Hepatic stellate cell (primary cell): Measurements from ENCODE around the gene MAL.
"Not testable (repeated sequence)": the region's sequence is repeated elsewhere in the genome, so short reads cannot be mapped to it uniquely, and the experiment has no call there.

ENCODE experiments used
- DNase-seq: peaks from one replicate; pipeline ENCODE4 v3.0.0; 2011; ENCODE audit warnings: low spot score

The MAL gene

DNA sequence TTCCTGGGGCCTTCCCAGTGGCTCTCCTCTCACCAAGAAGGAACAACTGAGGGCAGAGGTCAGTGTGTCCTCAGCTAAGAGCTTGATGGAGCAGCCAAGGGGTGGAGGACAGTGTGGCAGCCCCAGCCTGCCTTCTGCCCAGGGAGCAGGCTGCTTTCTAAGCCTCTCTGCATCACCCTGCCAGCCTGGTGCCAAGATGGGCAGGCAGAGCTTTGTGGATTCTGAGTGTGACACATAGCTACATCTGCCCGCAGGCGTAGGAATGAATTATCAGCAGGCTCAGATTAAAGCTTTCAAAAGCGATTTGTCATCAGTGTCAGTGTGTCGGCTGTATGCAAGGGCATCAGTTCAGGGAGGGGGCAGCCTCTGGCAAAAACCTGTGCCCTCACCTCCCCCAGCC, 8.7 kb downstream of the MAL start:
- no peak for DNase-seq

DNA sequence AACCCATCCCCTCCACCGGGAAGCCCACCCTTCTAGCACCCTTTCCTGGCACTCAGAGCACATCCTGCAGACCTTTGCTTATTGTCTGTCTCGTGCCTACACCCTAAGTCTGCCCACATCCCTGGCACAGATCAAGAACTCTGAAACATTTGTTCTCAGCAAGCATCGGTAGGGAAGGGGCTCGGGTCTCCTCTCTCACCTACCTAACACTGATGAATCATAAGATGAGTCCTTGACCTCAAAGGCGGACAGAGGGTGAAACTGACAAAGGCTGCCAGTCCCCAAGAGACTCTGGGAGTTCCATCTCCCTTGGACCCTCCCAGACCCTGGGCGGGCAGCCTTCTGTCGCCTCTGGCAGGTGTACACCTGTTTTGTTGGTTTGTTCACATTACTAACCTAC, 9.3 kb downstream of the MAL start:
- no peak for DNase-seq

DNA sequence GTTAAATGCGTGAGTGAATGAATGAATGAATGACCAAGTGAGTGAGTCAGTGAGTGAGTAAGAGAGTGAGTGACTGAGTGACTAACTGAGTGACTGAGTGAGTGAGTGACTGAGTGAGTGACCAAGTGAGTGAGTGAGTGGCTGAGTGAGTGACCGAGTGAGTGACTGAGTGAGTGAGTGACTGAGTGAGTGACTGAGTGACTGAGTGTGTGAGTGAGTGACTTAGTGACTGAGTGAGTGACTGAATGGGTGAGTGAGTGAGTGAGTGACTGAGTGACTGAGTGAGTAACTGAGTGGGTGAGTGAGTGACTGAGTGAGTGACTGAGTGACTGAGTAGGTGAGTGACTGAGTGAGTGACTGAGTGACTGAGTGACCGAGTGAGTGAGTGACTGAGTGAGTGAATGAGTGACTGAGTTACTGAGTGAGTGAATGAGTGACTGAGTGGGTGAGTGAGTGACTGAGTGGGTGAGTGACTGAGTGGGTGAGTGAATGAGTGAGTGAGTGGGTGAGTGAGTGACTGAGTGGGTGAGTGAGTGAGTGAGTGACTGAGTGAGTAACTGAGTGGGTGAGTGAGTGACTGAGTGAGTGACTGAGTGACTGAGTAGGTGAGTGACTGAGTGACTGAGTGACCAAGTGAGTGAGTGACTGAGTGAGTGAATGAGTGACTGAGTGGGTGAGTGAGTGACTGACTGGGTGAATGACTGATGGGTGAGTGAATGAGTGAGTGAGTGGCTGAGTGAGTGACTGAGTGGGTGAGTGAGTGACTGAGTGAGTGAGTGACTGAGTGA, 11.3 kb downstream of the MAL start:
- no peak for DNase-seq

DNA sequence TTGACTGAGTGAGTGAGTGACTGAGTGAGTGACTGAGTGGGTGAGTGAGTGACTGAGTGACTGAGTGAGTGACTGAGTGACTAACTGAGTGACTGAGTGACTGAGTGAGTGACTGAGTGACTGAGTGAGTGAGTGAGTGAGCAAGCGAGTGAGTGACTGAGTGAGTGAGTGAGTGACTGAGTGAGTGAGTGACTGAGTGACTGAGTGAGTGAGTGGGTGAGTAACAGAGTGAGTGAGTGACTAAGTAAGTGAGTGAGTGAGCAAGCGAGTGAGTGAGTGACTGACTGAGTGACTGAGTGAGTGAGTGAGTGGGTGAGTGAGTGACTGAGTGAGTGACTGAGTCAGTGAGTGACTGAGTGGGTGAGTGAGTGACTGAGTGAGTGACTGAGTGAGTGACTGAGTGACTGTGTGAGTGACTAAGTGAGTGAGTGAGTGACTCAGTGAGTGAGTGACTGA, 11.9 kb downstream of the MAL start:
- no peak for DNase-seq

DNA sequence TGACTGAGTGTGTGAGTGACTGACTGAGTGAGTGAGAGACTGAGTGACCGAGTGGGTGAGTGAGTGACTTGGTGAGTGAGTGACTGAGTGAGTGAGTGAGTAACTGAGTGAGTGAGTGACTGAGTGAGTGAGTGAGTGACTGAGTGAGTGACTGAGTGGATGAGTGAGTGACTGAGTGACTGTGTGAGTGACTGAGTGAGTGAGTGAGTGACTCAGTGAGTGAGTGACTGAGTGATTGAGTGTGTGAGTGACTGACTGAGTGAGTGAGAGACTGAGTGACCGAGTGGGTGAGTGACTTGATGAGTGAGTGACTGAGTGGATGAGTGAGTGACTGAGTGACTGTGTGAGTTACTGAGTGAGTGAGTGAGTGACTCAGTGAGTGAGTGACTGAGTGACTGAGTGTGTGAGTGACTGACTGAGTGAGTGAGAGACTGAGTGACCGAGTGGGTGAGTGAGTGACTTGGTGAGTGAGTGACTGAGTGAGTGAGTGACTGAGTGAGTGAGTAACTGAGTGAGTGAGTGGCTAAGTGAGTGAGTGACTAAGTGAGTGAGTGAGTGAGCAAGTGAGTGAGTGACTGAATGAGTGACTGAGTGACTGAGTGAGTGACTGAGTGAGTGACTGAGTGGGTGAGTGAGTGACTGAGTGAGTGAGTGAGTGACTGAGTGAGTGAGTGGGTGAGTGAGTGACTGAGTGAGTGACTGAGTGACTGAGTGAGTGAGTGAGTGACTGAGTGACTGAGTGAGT, 12.5 kb downstream of the MAL start:
- not testable (repeated sequence) for DNase-seq

DNA sequence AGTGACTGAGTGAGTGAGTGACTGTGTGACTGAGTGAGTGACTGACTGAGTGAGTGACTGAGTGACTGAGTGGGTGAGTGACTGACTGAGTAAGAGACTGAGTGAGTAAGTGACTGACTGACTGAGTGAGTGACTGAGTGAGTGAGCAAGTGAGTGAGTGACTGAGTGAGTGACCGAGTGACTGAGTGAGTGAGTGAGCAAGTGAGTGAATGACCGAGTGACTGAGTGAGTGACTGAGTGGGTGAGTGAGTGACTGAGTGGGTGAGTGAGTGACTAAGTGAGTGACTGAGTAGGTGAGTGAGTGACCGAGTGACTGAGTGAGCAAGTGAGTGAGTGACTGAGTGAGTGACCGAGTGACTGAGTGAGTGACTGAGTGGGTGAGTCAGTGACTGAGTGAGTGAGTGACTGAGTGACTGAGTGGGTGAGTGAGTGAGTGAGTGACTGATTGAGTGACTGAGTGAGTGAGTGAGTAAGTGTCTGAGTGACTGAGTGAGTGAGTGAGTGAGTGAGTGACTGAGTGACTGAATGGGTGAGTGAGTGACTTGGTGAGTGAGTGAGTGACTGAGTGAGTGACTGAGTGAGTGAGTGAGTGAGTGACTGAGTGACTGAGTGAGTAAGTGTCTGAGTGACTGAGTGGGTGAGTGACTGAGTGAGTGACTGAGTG, 13.3 kb downstream of the MAL start:
- no peak for DNase-seq

DNA sequence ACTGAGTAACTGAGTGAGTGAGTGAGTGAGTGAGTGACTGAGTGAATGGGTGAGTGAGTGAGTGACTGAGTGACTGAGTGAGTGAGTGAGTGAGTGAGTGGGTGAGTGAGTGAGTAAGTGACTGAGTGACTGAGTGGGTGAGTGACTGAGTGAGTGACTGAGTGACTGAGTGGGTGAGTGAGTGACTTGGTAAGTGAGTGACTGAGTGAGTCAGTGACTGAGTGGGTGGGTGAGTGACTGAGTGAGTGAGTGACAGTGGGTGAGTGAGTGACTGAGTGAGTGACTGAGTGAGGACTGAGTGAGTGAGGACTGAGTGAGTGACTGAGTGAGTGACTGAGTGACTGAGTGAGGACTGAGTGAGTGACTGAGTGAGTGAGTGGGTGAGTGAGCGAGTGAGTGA, 13.9 kb downstream of the MAL start:
- no peak for DNase-seq

DNA sequence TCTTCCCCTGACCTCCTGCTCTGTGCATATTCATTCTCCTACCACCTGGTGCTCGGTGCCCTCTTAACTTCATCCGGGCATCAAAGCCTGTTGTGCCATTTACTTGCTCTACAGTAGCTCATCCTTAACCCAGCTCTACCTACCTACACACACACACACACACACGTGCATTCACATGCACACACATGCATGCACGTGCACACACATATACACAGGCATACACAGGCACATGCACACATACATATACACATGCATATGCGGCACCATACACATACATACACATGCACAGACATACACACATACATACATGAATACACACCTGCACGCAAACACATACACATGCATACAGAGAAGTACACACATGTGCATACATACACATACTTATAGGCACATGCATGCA, 14.5 kb downstream of the MAL start:
- DNase-seq = no peak

DNA sequence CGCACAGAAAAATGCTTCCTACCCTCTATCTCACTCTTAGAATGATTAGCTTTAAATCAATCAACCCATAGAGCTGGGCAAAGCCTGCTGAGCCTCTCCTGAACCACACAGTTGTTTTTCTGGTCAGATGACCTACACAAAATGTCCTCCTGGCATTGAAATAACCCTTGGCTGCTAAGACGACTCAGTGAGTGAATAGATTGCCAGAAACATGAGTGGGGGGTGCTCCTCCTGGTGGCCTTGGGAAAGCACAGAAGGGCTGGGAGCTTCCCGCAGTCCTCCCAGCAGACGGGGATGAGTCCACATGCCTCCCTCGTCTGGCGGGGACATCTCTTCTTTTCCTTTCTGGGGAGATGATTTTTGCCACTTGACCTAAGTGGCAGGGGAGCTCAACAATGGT, 14.9 kb downstream of the MAL start:
- no peak for DNase-seq

DNA sequence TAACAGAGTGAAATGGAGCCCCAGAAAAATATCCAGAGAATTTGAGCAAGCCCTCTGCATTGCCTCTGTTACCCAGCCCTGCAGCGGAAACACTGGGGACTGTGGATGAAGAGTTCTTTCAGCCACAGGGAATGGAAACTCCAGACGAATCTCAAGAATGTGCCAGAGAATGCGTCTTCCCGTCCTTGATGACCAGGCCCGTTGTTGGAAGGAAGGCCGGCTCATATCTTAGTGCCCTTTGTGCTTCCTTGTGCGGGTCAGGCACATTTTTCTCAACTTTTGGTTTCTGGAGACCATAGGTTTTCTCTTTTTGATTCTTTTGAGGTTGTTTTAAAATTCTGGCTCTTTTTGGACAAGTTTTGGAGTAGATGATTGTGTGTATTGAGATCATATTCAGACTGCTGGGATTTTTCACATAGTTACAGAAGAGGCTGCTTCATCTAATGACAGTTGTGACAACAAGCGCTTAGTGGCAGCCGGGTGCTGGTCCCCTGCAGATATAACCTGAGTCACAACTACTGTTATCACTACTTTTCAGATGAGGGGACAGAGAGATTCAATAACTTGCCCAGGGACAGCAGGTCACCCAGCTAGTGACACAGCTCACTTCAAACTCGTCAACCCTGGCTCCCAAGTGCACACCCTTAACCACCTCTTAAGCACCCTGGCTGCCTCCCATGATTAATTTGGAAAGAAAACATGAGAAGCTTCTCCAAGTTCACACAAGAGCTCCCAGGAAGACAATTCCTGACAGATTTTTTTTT, 15.7 kb downstream of the MAL start:
- DNase-seq = no peak

DNA sequence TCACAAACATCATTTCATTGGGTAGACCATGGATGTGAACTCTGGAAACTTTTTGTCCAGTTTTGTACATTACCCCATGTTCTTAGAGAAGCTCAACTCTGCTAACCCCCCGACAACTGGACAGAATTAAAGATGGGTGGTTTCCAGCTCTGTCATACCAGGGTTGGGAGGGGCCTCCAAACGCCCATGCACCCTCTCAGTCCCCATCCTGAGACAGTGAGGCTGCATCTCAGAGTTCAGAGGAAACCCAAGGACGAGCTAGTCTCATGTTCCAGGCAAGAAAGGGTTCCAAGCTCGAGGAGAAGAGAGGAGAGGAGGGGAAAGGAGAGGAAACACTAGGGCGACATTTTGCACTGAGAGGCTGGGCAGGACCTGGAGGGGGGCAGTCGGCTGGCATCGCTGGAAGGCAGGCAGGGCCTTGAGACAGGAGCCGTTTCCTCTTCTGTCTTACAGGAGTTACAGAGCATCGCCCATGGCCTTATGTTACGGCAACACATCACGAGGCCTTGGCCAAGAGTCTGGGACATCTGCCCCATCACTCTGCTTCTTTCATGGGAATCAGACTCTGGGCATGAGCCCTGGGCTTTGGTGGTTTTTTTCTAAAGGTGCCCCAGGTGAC, 16.4 kb downstream of the MAL start:
- no peak for DNase-seq

DNA sequence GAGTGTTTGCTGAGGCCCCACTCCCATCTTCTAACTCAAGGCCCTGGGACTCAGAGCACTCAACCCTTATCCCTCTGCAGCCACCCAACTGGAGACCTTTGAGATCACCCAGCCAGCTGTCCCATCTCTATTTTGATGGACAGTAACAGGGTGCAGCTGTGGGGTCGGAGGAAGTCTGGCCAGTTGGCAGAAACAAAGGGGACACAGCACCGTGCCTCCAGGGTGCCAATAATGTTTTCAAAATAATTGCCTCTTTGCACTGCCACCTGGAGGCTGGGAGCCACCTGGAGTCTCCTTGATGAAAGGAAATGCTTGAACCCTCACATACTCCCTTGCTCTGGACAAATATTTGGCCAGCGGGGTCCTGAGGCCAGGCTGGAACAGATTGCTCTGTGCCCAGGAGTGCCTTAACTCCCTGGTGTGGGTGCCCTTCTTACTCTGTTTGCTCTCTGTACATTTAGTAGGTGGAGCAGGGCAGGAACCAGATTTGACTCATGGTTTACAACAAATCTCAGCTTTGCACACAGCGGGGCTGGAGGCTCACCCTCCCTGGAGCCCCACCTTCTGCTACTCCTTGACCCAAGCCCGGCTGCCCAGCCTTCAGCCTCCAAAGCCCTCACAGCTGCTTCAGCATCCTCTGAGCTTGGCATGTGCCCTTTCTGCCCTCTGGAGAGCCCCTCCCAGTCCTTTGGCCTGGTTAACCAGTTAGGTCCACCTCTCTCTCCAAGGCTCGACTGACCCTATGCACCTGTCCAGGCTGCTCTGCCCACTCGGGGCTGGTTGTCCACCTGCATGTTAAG, 17.2 kb downstream of the MAL start:
- DNase-seq = no peak

DNA sequence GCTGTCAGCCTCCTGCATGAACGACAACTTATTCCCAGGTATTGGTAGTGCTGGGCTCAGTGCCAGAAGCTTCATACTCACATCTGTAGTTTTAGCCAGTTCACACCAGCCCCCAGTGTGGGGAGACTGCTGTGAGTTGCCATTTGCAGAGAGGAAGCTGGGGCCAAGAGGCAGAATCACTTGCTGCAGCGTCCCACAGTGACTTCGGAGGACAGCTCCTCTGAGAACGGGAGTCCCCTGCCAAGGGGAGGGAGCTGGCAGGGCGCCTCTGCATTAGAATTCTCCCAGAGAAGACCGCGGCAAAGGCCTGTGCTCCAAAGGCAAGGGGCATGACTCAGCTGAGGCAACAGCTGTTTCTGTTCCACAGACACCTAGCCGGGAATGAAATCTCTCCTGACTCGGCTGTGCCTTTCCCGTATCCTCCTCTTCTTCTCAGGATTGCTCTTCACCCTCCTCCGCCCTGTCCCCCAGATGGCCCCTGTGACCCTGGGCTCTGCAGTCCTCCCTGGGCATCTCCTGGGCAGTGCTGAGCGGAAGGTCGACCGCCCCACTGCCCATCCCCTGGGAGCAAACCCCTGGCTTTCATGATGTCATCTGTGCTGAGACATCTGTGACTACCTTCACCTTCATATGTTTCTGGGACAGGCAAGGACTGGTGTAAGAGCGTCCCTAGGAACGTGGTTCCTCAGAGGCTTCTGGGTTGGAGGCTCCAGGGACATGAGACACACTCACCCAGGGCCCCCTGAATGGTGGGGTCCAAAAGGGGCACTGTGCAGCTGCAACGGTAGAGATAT, 18.0 kb downstream of the MAL start:
- peak; percentile 69 for DNase-seq

DNA sequence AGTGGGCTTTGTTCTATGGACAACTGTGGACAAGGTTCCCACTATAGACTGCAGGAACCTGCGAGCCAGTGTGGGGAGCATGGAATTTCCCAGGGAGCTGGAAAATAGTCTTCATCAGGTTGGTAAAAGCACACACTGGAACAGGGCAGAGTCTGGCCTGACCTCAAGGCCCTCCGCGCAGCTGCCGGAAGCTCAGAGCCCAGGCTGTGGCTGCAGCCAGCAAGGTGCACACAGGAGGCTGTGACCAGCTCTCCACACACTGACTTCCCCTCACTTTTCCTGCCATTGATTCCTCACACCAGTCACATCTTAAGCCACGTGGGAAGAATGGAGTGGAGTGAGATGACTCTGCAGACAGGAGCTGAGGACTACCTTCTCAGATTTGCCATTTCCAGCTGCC, 19.1 kb downstream of the MAL start:
- no peak for DNase-seq

DNA sequence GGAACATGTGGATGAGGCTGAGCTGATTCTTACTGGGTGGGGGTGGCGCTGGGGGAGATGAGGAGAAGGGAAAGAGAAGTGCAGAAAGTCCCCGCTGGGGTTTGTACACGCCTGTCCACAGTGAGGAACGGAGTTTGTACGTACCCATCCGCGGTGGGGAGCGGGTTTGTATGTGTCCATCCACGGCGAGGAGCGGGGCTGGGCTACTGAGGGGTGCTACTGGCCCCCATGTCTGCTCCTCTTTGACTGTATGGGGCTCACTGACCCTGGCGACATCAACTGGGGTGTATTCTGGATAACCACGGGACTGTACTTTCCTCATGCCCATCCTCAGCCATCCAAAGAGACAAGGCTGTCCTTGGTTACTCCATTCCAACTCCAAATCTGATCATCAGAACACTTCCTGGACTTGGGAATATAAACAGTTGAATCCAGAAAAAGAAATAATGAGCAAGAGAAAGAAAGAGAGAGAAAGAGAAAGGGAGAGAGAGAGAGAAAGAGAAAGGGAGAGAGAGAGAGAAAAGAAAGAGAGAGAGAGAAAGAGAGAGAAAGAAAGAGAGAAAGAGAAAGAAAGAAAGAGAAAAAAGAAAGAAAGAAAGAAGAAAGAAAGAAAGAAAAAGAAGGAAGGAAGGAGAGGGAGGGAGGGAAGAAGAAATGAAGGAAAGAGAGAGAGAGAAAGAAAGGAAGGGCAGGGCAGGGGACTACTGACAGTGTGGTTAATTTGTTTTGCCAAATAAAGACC, 21.0 kb downstream of the MAL start:
- DNase-seq = no peak

DNA sequence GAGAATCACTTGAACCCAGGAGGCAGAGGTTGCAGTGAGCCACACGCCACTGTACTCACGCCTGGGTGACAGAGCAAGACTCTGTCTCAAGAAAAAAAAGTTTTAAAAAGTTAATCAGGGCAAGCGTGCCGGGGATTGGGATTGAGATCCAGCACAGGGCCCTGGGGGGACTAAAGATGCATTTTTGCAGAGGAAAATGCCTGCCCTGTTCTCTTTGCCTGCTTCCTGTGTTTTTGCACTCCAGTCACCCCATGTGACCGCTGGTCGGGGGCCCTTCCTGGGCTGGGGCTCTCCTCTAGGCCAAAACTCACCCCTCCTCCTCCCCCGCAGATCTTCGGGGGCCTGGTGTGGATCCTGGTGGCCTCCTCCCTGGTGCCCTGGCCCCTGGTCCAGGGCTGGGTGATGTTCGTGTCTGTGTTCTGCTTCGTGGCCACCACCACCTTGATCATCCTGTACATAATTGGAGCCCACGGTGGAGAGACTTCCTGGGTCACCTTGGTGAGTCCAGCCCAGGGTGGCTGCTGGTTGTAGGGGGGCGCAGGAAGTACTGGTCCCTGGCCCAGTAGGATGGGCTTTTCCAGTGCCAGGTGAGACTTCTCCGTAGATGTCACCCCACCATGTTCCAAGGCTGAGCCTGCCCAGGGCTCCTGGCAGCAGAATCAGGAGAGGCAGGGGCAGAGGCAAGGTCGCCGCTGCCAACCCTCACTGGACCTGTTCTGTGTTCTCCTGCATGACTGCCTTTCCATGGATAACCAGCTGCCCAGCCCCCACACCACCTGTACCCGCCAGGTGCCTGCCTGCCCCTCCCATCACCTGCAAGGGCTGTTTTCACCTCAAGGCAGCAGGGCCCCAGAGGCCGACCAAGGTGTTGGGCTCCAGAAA, 22.4 kb downstream of the MAL start:
- DNase-seq = no peak

DNA sequence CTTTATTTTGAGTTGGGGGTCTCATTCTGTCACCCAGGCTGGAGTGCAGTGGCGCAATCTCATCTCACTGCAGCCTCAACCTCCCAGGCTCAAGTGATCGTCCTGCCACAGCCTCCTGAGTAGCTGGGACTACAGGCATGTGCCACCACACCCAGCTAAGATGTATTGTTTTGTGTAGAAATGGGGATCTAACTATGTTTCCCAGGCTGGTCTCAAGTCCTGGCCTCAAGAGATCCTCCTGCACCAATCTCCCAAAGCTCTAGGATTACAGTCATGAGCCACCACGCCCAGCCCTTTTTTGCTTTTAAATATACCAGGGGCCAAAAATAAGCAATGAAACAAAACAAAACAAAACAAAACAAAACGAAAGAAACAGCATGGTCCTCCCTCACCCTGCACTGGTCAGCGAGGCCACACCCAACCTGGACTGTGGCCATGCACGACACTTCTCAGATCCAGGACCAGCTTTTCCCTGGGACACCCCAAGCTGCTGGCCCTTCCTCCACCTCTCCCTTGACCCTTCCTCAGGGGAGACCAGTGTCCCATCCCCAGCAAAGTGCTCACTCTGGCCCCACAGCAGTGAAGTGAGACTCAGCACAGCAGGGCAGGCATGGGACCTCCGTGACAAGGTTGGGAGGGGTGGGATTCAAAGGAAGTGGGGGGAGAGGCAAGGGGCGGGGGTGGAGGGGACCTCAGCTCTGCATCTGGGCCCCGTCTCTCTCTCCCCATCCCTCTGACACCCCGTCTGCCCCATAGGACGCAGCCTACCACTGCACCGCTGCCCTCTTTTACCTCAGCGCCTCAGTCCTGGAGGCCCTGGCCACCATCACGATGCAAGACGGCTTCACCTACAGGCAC, 23.5 kb downstream of the MAL start:
- DNase-seq = no peak

DNA sequence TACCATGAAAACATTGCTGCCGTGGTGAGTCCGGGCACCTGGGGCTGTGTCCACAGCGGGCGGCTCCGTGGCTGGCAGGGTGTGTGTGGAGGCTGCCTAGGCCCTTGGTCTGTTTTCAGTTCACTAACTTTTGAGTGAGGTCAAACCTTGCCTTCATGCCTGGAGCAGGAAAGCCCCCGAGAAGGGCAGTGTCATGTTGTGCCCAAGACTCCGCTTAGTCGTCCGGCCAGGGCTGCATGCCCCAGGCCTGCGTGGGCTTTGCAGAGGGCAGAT, 24.1 kb downstream of the MAL start:
- no peak for DNase-seq
